Sigmoid colon (tissue), 7 donors: ENCODE measurements around the gene DCHS2. TPM values are rescaled to one million over a fixed set of nuclear protein-coding genes. Genes with fewer than 3 reads are reported as not detected.

Experiments used
- DNase-seq: peaks from one replicate; pipeline ENCODE4 v3.0.0-alpha.2; 2019
- H3K27ac ChIP-seq, 4 donors: fragments of 200-600 bp; sonication (generic); one replicate each; pipeline ENCODE4 v1.5.1; 2016 to 2019; ENCODE audit warnings: mild to moderate bottlenecking in 1 of 4
- H3K27me3 ChIP-seq, 3 donors: fragments of 200-600 bp; sonication (generic); one replicate each; pipeline ENCODE4 v1.5.1; 2019; ENCODE audit warnings: mild to moderate bottlenecking in 1 of 3
- H3K36me3 ChIP-seq, 4 donors: fragments of 200-600 bp; sonication (generic); one replicate each; pipeline ENCODE4 v1.5.1; 2016 to 2019
- H3K4me1 ChIP-seq, 4 donors: fragments of 200-600 bp; sonication (generic); one replicate each; pipeline ENCODE4 v1.5.1; 2017 to 2019
- H3K4me3 ChIP-seq, 4 donors: fragments of 200-600 bp; sonication (generic); one replicate each; pipeline ENCODE4 v1.5.1; 2017 to 2019; ENCODE audit warnings: mild to moderate bottlenecking in 2 of 4, moderate library complexity in 1 of 4
- H3K9me3 ChIP-seq, 4 donors: fragments of 200-600 bp in 3 of 4; sonication (generic) in 3 of 4; one replicate each; pipeline versions ENCODE4 v1.5.1 to v1.6.1; 2013 to 2019
- CTCF ChIP-seq, 4 experiments: fragments of 450-650 bp in 3 of 4; fragments of 200-600 bp in 1 of 4; IDR thresholded peaks; one replicate each; pipeline ENCODE4 v1.5.1; 2016 to 2019; ENCODE audit warnings: antibody characterized with exemption in 4 of 4, mild to moderate bottlenecking in 3 of 4, moderate library complexity in 2 of 4
- EP300 ChIP-seq, 4 donors: sonication (generic); formaldehyde crosslinking; IDR thresholded peaks; one replicate each; pipeline ENCODE4 v1.6.1; 2017; ENCODE audit warnings: antibody characterized with exemption in 4 of 4
- POLR2A ChIP-seq, 2 donors: fragments of 450-650 bp; IDR thresholded peaks; one replicate each; pipeline ENCODE4 v1.6.1; 2016; ENCODE audit warnings: antibody characterized with exemption in 2 of 2, mild to moderate bottlenecking in 2 of 2, moderate library complexity in 2 of 2
- POLR2AphosphoS5 ChIP-seq, 4 donors: sonication (generic); formaldehyde crosslinking; IDR thresholded peaks; one replicate each; pipeline ENCODE4 v1.6.1; 2017; ENCODE audit warnings: antibody characterized with exemption in 4 of 4
- WGBS, 2 donors: extraction: QIAGEN DNeasy Blood & Tissue Kit; methylation state at CpG; one replicate each; pipeline ENCODE4 v1.1.7; 2013; 5-methylcytosine and 5-hydroxymethylcytosine counted together
- intact Hi-C: fragments of 100-400 bp; cut with DNase I; formaldehyde crosslinking; loops from one replicate; pipeline ENCODE4 v1.15.1; 2023
- polyA plus RNA-seq, 3 donors: library from polyadenylated mRNA; stranded (reverse); fragments of 200-250 nt; gene quantifications; one replicate each; pipeline ENCODE4 v1.2.3, GENCODE V29; 2013
- total RNA-seq, 4 donors: library from RNA; depleted of rRNA; stranded (reverse); fragments of >200 nt; gene quantifications; one replicate each; pipeline ENCODE4 v1.1.0, GENCODE V29; 2016
- donor health status: healthy with polysubstance abuse.
- donor health status: Bipolar disorder and iron deficiency.
- donor health status: healthy.

The DCHS2 gene
- total and polyA plus RNA-seq, 7 donors = under 0.01 to 24.1 (median 13.6) TPM

DNA sequence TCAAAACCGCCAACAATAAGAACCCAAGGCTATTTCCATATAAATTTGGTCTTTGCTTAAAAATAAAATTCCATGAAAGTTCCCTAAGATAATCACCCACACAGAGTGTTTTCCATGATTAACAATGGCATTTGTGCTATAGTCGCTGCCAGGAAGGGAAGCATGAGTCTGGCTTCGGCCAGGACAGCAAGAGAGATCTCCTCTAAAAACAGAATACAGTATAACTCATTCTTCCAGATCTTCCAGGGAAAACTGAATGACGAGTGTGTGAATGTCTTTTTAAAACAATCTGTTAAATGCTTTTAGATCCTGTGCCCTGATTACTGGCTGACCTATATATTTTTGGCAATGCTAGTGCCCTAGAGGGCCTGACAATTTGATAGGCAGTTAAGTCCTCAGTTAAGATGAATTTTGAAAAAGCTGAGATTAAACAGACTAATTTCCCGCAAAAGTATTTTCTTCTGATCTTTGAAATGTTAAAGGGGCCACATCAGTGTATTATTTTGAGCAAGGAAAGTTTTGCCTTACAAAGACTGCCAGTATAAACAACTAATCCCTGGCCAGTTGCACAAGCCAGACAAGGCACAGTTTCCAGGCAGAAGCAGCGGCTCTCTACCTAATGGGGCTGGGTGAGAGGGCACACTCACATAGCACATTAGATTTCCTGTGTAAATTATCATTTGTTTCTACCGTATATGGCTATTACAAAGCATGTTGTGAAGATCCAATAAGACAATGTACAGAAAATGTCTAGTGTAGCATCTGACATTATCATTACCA, 127.3 kb downstream of the DCHS2 start:
- intact Hi-C loops = no loop called here
- H3K36me3 ChIP-seq = no peaks in the 10 kb centered on the region
- peak overlapping the region; percentile 49 to 67 (median 62) for H3K27ac ChIP-seq
- H3K4me3 ChIP-seq = no peak overlapping the region
- H3K27me3 ChIP-seq = no peaks in the 10 kb centered on the region
- no peak for DNase-seq
- H3K4me1 ChIP-seq = peaks cover 0 to 46% (median 34%) of the 10 kb centered on the region in 4 donors
- WGBS, 2 donors = 74 to 81% methylated on average over 7 of the region's 7 CpGs
- peak in 1 of 4 donors; percentile 33 for TF ChIP-seq POLR2AphosphoS5 (IDR thresholded peaks at IDR 0.05)
- no peak for TF ChIP-seq CTCF (IDR thresholded peaks at IDR 0.05)
- TF ChIP-seq POLR2A (IDR thresholded peaks at IDR 0.05) = no peak
- no peaks in the 10 kb centered on the region for H3K9me3 ChIP-seq

GRCh38 chr4:154361450-154361849, 130.1 kb downstream of the DCHS2 start:
- WGBS, 2 donors = 51 to 80% methylated on average over 4 of the region's 4 CpGs
- H3K27ac ChIP-seq = no peak overlapping the region
- no peak for TF ChIP-seq EP300 (IDR thresholded peaks at IDR 0.05)
- TF ChIP-seq POLR2AphosphoS5 (IDR thresholded peaks at IDR 0.05) = no peak
- TF ChIP-seq POLR2A (IDR thresholded peaks at IDR 0.05) = no peak
- TF ChIP-seq CTCF (IDR thresholded peaks at IDR 0.05) = no peak
- no peak for DNase-seq
- no peaks in the 10 kb centered on the region for H3K36me3 ChIP-seq
- no peaks in the 10 kb centered on the region for H3K9me3 ChIP-seq
- H3K4me3 ChIP-seq = no peak overlapping the region
- no peaks in the 10 kb centered on the region for H3K27me3 ChIP-seq
- peaks cover 0 to 30% (median 22%) of the 10 kb centered on the region in 4 donors for H3K4me1 ChIP-seq
- intact Hi-C loops = no loop called here

GRCh38 chr4:154360491-154360890, 131.1 kb downstream of the DCHS2 start:
- no peak for DNase-seq
- peaks cover 0 to 27% (median 21%) of the 10 kb centered on the region in 4 donors for H3K4me1 ChIP-seq
- H3K36me3 ChIP-seq = no peaks in the 10 kb centered on the region
- TF ChIP-seq POLR2AphosphoS5 (IDR thresholded peaks at IDR 0.05) (no peak), POLR2A (IDR thresholded peaks at IDR 0.05) (no peak), EP300 (IDR thresholded peaks at IDR 0.05) (no peak), CTCF (IDR thresholded peaks at IDR 0.05) (no peak)
- H3K27ac ChIP-seq = no peak overlapping the region
- WGBS, 2 donors = 36 to 59% methylated on average over 2 of the region's 2 CpGs
- intact Hi-C loops = no loop called here
- H3K27me3 ChIP-seq = no peaks in the 10 kb centered on the region
- H3K4me3 ChIP-seq = no peak overlapping the region
- no peaks in the 10 kb centered on the region for H3K9me3 ChIP-seq

DNA sequence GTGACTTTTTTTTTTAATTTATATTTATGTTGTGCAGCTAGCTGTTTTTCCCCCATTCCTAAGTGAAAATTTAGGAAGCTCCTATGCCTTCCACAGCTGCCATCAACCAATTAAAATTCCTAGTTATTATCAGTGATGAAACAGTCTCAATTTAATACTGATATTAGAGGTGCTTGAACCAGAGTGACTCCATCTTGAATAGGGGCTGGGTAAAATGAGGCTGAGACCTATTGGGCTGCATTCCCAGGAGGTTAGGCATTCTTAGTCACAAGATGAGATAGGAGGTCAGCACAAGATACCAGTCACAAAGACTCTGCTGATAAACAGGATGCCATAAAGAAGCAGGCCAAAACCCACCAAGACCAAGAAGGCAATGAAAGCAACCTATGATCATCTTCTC, 136.7 kb downstream of the DCHS2 start:
- no peaks in the 10 kb centered on the region for H3K27me3 ChIP-seq
- TF ChIP-seq POLR2A (IDR thresholded peaks at IDR 0.05) = no peak
- TF ChIP-seq CTCF (IDR thresholded peaks at IDR 0.05) = no peak
- TF ChIP-seq POLR2AphosphoS5 (IDR thresholded peaks at IDR 0.05) = no peak
- TF ChIP-seq EP300 (IDR thresholded peaks at IDR 0.05) = no peak
- intact Hi-C loops = no loop called here
- H3K4me3 ChIP-seq = no peak overlapping the region
- H3K36me3 ChIP-seq = no peaks in the 10 kb centered on the region
- H3K9me3 ChIP-seq = no peaks in the 10 kb centered on the region
- DNase-seq = no peak
- H3K4me1 ChIP-seq = no peaks in the 10 kb centered on the region
- no peak overlapping the region for H3K27ac ChIP-seq

DNA sequence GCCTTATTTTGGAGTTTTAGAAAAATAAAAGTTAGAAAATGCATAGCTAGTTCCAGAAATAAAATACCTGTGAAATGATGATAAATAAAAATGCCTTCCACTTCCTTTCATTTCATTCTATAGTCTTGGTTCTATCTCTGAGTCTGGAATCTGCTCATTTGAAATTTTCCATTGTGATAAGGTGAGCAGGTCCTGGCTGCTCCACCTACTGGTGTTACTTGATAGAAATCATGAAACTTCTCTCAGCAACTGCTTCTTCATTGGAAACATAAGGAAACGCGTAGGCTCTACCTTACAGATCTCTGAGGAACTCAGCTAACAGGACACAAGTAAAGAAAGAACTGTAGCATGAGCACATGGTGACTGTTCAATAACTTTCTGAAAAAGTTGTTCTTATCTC, 141.8 kb downstream of the DCHS2 start:
- DNase-seq = no peak
- TF ChIP-seq EP300 (IDR thresholded peaks at IDR 0.05) = no peak
- no peak for TF ChIP-seq POLR2AphosphoS5 (IDR thresholded peaks at IDR 0.05)
- TF ChIP-seq CTCF (IDR thresholded peaks at IDR 0.05) = no peak
- no peak for TF ChIP-seq POLR2A (IDR thresholded peaks at IDR 0.05)

More for the DNA sequence above, 141.8 kb downstream of the DCHS2 start:
- intact Hi-C loops = no loop called here
- Histone ChIP-seq H3K4me3 (no peak overlapping the region), H3K9me3 (no peaks in the 10 kb centered on the region), H3K27me3 (no peaks in the 10 kb centered on the region), H3K27ac (no peak overlapping the region), H3K36me3 (no peaks in the 10 kb centered on the region), H3K4me1 (no peaks in the 10 kb centered on the region)
- whole genome bisulfite sequencing, 2 donors = 25 to 61% methylated on average over 2 of the region's 2 CpGs
